Neuronal stem cell (in vitro differentiated cells): ENCODE measurements around the gene SSR3. TPM values are rescaled to one million over a fixed set of nuclear protein-coding genes. Genes with fewer than 3 reads are reported as not detected.

Experiments
- DNase-seq: peaks from one replicate; pipeline ENCODE4 v3.0.0-alpha.2; 2013; ENCODE audit warnings: low spot score
- H2AFZ ChIP-seq: one replicate; pipeline ENCODE4 v1.6.1; 2013; ENCODE audit warnings: mild to moderate bottlenecking, low read length, inconsistent platforms
- H2AK5ac ChIP-seq: 2 replicates; pipeline ENCODE4 v1.6.1; 2013; ENCODE audit warnings: low read depth, mild to moderate bottlenecking, inconsistent platforms, low read length, moderate library complexity, mixed read lengths
- H2BK120ac ChIP-seq: 2 replicates; pipeline ENCODE4 v1.6.1; 2013; ENCODE audit warnings: low read depth, mild to moderate bottlenecking, inconsistent platforms, low read length, moderate library complexity, mixed read lengths
- H2BK12ac ChIP-seq: one replicate; pipeline ENCODE4 v1.6.1; 2013; ENCODE audit warnings: low read length, inconsistent platforms
- H2BK15ac ChIP-seq: 2 replicates; pipeline ENCODE4 v1.6.1; 2013; ENCODE audit warnings: mild to moderate bottlenecking, low read length, inconsistent platforms, mixed read lengths
- H2BK5ac ChIP-seq: one replicate; pipeline ENCODE4 v1.6.1; 2013; ENCODE audit warnings: inconsistent platforms, mild to moderate bottlenecking, low read length, moderate library complexity
- H3K14ac ChIP-seq: one replicate; pipeline ENCODE4 v1.6.1; 2013; ENCODE audit warnings: low read length, inconsistent platforms
- H3K18ac ChIP-seq: 2 replicates; pipeline ENCODE4 v1.6.1; 2013; ENCODE audit warnings: low read length, inconsistent platforms
- H3K23ac ChIP-seq: 2 replicates; pipeline ENCODE4 v1.6.1; 2013; ENCODE audit warnings: low read depth, mild to moderate bottlenecking, mixed read lengths, low read length, inconsistent platforms; ENCODE audit not compliant: poor library complexity
- H3K27ac ChIP-seq: replicated peaks from 3 replicates; pipeline ENCODE4 v1.5.1; 2013; ENCODE audit warnings: low read length, inconsistent platforms
- H3K27me3 ChIP-seq, 3 experiments: 2 replicates each; pipeline ENCODE4 v1.6.1; 2013; ENCODE audit warnings: low read length in 3 of 3, mild to moderate bottlenecking in 2 of 3, inconsistent platforms in 1 of 3, low read depth in 1 of 3, mixed read lengths in 1 of 3, moderate library complexity in 1 of 3; ENCODE audit not compliant: control insufficient read depth in 3 of 3, insufficient read depth in 3 of 3
- H3K36me3 ChIP-seq, 2 donors: replicated peaks in 1 of 2; 2 replicates each; pipeline ENCODE4 v1.6.1; 2013; ENCODE audit warnings: low read length in 2 of 2; ENCODE audit not compliant: control insufficient read depth in 2 of 2, insufficient read depth in 2 of 2
- H3K4ac ChIP-seq: 2 replicates; pipeline ENCODE4 v1.6.1; 2013; ENCODE audit warnings: inconsistent platforms, mild to moderate bottlenecking, low read length, moderate library complexity
- H3K4me1 ChIP-seq, 2 donors: 1 replicate in 1 of 2; 2 replicates in 1 of 2; pipeline ENCODE4 v1.6.1; 2013; ENCODE audit warnings: low read length in 2 of 2, low read depth in 1 of 2; ENCODE audit not compliant: control insufficient read depth in 2 of 2, insufficient read depth in 1 of 2
- H3K4me2 ChIP-seq: one replicate; pipeline ENCODE4 v1.6.1; 2013; ENCODE audit warnings: mild to moderate bottlenecking, low read length, inconsistent platforms; ENCODE audit not compliant: insufficient read depth, poor library complexity, severe bottlenecking
- H3K4me3 ChIP-seq, 2 donors: 2 replicates each; pipeline ENCODE4 v1.5.1; 2013; ENCODE audit warnings: low read length in 2 of 2, mild to moderate bottlenecking in 2 of 2, inconsistent platforms in 1 of 2, moderate library complexity in 1 of 2
- H3K79me1 ChIP-seq: one replicate; pipeline ENCODE4 v1.6.1; 2013; ENCODE audit warnings: low read depth, mild to moderate bottlenecking, inconsistent platforms, low read length, moderate library complexity
- H3K9ac ChIP-seq: one replicate; pipeline ENCODE4 v1.6.1; 2013; ENCODE audit warnings: mild to moderate bottlenecking, low read depth, low read length, inconsistent platforms; ENCODE audit not compliant: poor library complexity
- H3K9me3 ChIP-seq, 2 donors: replicated peaks in 1 of 2; 2 replicates each; pipeline versions ENCODE3 to v1.6.1; 2013; ENCODE audit warnings: low read length in 2 of 2, mild to moderate bottlenecking in 2 of 2, inconsistent platforms in 1 of 2, low read depth in 1 of 2, mixed read lengths in 1 of 2, moderate library complexity in 1 of 2; ENCODE audit not compliant: control insufficient read depth in 2 of 2, insufficient read depth in 1 of 2
- H4K8ac ChIP-seq: one replicate; pipeline ENCODE4 v1.6.1; 2013; ENCODE audit warnings: low read depth, mild to moderate bottlenecking, inconsistent platforms, low read length, moderate library complexity
- H4K91ac ChIP-seq: one replicate; pipeline ENCODE4 v1.6.1; 2013; ENCODE audit warnings: low read length, low read depth, mild to moderate bottlenecking, inconsistent platforms; ENCODE audit not compliant: poor library complexity
- WGBS, 2 donors: extraction: QIAGEN DNeasy Blood & Tissue Kit; methylation state at CpG; one replicate each; pipeline ENCODE4 v1.1.7; 2013; ENCODE audit warnings: missing lambda C conversion rate in 2 of 2, mixed read lengths in 1 of 2; ENCODE audit not compliant: insufficient read length in 2 of 2, insufficient replicate concordance in 1 of 2; ENCODE audit errors: extremely low coverage in 2 of 2; 5-methylcytosine and 5-hydroxymethylcytosine counted together
- polyA plus RNA-seq, 2 experiments: library from polyadenylated mRNA; stranded (reverse); fragments of 200-250 nt; gene quantifications; one replicate each; pipeline ENCODE4 v1.2.3, GENCODE V29; 2013

Gene SSR3
- 95.6 TPM for polyA plus RNA-seq (2013, experiment 1 of 2)
- polyA plus RNA-seq (2013, experiment 2 of 2) = 92.3 TPM

DNA sequence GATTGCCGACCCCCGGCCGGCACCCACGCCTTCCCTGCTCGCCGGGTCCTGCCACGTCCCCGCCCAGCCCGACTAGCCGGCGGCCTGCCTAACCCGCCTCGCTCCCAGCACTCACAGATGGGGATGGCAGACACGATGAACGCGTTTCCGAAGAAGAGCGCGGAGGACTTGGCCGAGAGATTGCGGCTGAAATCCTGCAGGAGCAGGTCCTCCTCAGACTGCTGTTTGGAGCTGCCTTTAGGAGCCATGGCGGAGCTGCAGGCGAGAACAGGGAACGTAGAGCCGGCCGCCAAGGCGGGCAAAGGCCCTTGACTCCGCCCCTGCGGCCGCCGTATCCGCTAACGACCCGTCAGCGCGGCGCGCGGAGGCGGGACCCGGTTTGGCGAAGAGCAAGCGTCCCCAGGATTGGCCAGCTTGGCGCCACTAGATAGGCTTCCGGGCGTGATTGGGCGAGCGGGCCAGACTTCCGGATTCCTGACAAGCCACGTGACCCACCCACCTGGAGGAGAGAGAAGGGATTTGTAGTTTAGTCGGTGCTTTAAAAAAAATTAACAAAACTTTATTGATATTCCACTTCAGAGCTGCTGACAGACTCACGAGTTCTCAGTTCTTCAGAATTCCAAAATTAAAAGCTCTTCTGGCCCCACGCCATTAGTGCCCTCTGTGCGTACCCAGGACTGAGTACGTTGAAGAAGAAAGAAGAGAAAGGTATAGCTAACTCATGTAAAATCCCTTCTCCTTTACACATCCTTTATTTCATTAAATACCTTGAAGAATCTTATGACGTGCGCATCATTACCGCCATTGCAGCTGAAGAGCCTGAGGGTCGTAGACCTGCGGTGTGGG, at the start of gene SSR3:
Gene SSR3 (minus strand): TSS at position 276 of the 846 bp plus-strand sequence. CDS start 28 bp downstream, at position 248.
- Histone ChIP-seq H3K27me3 (no peaks in the 10 kb centered on the region), H2BK12ac (no peak within 1 kb of the TSS), H3K18ac (peak within 1 kb of the TSS; percentile 96), H3K9ac (peak within 1 kb of the TSS; percentile 97), H3K4ac (peak within 1 kb of the TSS; percentile 60), H2AFZ (peak within 1 kb of the TSS; percentile 98), H3K27ac (peak within 1 kb of the TSS; percentile 80), H4K8ac (no peak within 1 kb of the TSS), H2AK5ac (peak within 1 kb of the TSS; percentile 73), H3K23ac (peak within 1 kb of the TSS; percentile 97), H3K4me2 (peak within 1 kb of the TSS; percentile 67), H2BK5ac (peak within 1 kb of the TSS; percentile 89), H3K14ac (peak within 1 kb of the TSS; percentile 90), H3K9me3 (no peaks in the 10 kb centered on the region), H3K4me1 (peaks cover 1 to 4% of the 10 kb centered on the region in 2 donors), H4K91ac (no peak within 1 kb of the TSS), H2BK120ac (peak within 1 kb of the TSS; percentile 35), H3K36me3 (peaks cover 6 to 35% of the 10 kb centered on the region in 2 donors), H2BK15ac (no peak within 1 kb of the TSS), H3K79me1 (peaks cover 4% of the 10 kb centered on the region), H3K4me3 (peak within 1 kb of the TSS; percentile 96 to 97)
- peak; percentile 96 for DNase-seq
- no CpG with 5 or more reads among the region's 60 CpGs for WGBS, 2 donors

DNA sequence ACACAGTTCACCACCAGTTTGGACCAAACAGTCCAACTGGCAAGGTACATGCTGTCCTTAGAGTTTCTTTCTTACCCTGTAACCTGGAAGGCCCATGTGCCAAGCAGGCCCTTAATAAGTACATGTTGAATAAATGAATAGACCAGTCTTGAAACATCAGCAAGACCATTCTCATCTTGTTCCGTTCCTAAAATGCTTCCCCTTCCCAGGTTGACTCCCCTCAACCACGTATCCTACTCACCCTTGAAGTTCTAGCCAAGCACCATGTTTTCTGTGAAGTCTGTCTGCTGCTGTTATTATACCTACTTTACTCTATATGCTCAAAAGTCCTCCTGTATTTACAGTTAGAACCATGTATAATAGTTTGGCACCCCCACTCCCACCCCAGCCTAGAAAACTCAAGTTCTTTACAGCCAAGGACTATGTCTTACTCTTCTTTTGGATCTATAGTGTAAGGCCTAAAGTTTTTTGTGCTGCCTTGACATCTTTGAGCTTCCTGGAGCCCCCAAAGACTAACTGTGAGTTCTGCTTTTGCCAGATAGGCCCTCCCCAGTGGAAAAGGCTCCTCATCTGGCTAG, 49.2 kb upstream of the SSR3 start:
- Histone ChIP-seq H2AK5ac (no peak overlapping the region), H2BK12ac (no peak overlapping the region), H3K4me1 (peaks cover 4 to 19% of the 10 kb centered on the region in 2 donors), H3K14ac (no peak overlapping the region), H3K79me1 (no peaks in the 10 kb centered on the region), H3K36me3 (no peaks in the 10 kb centered on the region), H3K9ac (no peak overlapping the region), H4K91ac (no peak overlapping the region), H3K27ac (no peak overlapping the region), H3K18ac (no peak overlapping the region), H2AFZ (no peak overlapping the region), H2BK15ac (no peak overlapping the region), H2BK5ac (no peak overlapping the region), H3K4me3 (no peak overlapping the region), H4K8ac (no peak overlapping the region), H3K4ac (no peak overlapping the region), H3K27me3 (no peaks in the 10 kb centered on the region), H3K9me3 (no peaks in the 10 kb centered on the region), H2BK120ac (no peak overlapping the region), H3K4me2 (no peak overlapping the region), H3K23ac (no peak overlapping the region)
- WGBS, 2 donors = no CpG with 5 or more reads among the region's 2 CpGs
- no peak for DNase-seq

DNA sequence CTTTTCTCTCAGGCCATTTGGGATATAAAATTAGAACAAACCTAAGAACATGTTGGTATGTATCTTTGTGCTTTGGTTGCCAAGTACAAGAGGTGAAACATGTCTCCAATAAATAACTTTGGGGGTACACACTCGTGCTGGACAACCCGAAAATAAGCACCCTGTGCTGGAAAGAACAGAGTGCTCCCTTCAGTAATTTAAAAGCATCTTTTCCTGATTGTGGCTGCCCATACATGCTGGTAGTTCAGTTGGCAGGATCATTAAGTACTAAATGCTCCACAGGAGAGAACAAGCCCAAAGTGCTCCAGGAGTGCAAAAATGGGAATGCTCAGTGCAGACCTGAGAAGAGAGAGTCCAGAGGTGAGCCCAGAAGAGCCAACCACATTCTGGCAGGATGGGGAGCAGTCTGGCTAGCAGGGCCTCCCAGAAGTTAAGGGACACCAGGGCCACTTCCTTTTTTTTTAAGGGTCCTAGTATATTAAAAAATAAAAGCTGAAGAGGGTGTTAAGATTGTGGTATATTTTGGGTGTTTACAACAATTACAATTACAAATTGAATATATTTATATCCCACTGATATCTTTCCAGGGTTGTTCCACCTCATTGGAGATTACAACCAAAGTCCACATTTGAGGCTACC, 48.6 kb upstream of the SSR3 start:
- Histone ChIP-seq H4K8ac (no peak overlapping the region), H3K4me1 (peaks cover 7 to 20% of the 10 kb centered on the region in 2 donors), H3K4me2 (no peak overlapping the region), H3K79me1 (no peaks in the 10 kb centered on the region), H3K27ac (no peak overlapping the region), H3K36me3 (no peaks in the 10 kb centered on the region), H3K4me3 (no peak overlapping the region), H2AK5ac (no peak overlapping the region), H3K9ac (no peak overlapping the region), H2BK5ac (no peak overlapping the region), H2BK120ac (no peak overlapping the region), H3K18ac (no peak overlapping the region), H2BK12ac (no peak overlapping the region), H3K9me3 (no peaks in the 10 kb centered on the region), H2BK15ac (no peak overlapping the region), H3K23ac (no peak overlapping the region), H3K4ac (no peak overlapping the region), H2AFZ (no peak overlapping the region), H4K91ac (no peak overlapping the region), H3K14ac (no peak overlapping the region), H3K27me3 (no peaks in the 10 kb centered on the region)
- WGBS, 2 donors = no CpG with 5 or more reads among the region's 2 CpGs
- no peak for DNase-seq

DNA sequence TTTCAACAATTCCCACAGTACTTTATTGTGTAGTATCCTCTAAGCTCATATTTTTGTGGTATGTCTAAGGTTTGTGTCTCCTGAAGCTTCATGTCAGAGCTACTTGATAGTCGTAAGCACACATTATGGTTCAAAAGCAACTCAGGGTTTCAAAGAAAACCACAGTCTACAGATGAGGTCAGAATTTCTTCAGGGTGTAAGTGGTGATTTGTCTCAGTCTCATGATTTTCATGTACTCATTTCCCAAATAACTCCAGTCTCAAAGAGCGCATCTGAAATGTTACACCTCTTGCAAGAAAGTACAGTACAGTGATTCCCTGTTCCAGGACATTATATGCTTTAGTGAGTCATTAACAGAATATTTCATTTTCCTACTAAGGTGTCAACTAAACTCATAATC, 47.5 kb upstream of the SSR3 start:
- H3K4me1 ChIP-seq = peaks cover 8 to 25% of the 10 kb centered on the region in 2 donors
- H3K27me3 ChIP-seq = no peaks in the 10 kb centered on the region
- H3K9ac ChIP-seq = no peak overlapping the region
- no peak overlapping the region for H2BK12ac ChIP-seq
- no peak overlapping the region for H3K4ac ChIP-seq
- no peak overlapping the region for H3K4me2 ChIP-seq
- no peak overlapping the region for H4K8ac ChIP-seq
- no peak overlapping the region for H3K14ac ChIP-seq
- no peaks in the 10 kb centered on the region for H3K36me3 ChIP-seq
- H3K79me1 ChIP-seq = no peaks in the 10 kb centered on the region
- no peak overlapping the region for H3K27ac ChIP-seq
- no CpG with 5 or more reads among the region's 2 CpGs for WGBS, 2 donors
- no peaks in the 10 kb centered on the region for H3K9me3 ChIP-seq
- no peak overlapping the region for H3K4me3 ChIP-seq
- H3K18ac ChIP-seq = no peak overlapping the region
- H4K91ac ChIP-seq = no peak overlapping the region
- no peak overlapping the region for H3K23ac ChIP-seq
- no peak for DNase-seq
- no peak overlapping the region for H2BK120ac ChIP-seq
- H2BK15ac ChIP-seq = no peak overlapping the region
- H2AK5ac ChIP-seq = no peak overlapping the region
- no peak overlapping the region for H2BK5ac ChIP-seq
- no peak overlapping the region for H2AFZ ChIP-seq
